ENCODE results near the gene MARCHF10.

MARCHF10 gene

DNA sequence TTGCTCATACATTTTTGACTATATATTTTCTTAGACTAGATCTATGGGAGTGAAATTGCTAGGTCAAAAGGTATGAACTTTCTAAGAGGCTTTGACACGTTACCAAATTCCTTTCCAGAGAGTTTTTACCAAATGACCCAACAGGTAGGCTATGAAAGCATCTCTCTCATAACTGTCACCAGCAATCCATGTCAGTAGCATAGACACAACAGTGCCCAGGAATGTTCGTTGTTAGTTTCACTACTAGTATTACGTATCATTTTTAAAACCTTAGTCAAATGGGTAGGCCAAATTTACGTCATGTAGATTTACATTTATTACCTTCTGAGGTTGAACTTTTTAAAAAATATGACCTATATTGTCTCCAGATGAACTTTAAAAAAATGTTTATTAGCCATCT is 66.8 kb downstream of the MARCHF10 start:
- Mint-ChIP-seq H3K4me1 (no peaks in the 10 kb centered on the region), H3K36me3 (no peaks in the 10 kb centered on the region), H3K4me3 (no peak overlapping the region), H3K27ac (no peak overlapping the region), H3K9me3 (no peaks in the 10 kb centered on the region), H3K27me3 (peaks cover 8% of the 10 kb centered on the region)
- ATAC-seq (ENCODE audit: low read depth) (no peak), DNase-seq (ENCODE audit: low spot score in 2 of 2) (no peak)

DNA sequence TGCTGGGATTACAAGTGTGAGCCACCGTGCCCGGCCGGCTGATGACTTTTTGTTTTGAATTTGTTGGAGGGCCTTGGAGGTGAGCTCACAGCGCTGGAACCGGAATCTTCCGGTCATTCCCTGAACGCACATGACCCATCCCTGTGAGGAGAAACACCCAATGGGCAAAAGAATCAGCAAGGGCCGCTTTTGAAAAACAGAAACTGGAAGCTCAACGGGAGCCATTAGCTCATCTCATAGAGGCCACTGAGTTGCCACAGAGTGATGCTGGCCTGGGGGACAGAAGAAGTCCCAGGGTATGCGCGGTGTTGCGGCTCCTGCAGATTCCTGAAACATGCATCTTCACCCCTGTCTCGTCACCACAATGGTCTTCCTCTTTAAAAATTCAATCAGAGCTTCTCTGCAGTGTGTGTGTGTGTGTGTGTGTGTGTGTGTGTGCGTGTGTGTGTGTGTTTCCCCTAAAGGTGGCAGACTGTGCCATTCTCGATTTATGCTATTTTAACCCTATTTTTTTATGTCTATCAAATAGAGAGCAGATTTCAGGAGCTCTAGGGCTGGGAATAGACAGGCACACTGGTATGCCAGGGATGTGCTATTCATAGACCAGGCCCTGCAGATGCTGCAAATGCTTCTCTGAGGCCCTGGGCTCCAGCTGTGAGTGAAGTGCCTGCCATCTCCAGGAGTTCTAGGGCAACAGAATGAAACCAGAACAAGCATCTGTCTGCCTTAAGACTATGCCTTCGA is 68.3 kb downstream of the MARCHF10 start:
- Mint-ChIP-seq H3K27me3 (peaks cover 5% of the 10 kb centered on the region), H3K36me3 (no peaks in the 10 kb centered on the region), H3K4me1 (no peaks in the 10 kb centered on the region), H3K4me3 (no peak overlapping the region), H3K9me3 (no peaks in the 10 kb centered on the region), H3K27ac (no peak overlapping the region)
- ATAC-seq (ENCODE audit: low read depth) (no peak), DNase-seq (ENCODE audit: low spot score in 2 of 2) (no peak)

DNA sequence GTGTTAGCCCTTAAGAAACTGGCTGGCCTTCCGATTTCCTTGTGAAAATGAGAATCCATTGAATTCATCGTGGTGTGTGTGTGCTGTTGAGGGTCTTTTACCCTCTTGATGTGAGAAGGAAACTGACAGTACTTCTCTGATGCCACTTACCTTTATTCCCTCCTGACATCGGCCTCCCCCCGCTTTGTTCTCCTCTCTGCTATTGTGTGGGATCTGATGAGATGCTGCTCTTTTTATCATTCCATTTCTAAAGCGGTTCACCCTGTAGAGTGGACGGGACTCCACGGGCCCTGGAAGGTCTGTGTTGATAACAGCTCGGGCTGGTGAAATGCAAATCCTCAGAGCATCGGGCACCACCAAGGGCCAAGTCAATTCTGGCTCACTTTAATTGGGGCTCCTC is 69.8 kb downstream of the MARCHF10 start:
- no peak overlapping the region for H3K4me3 Mint-ChIP-seq
- ATAC-seq (ENCODE audit: low read depth), result no peak
- no peaks in the 10 kb centered on the region for H3K4me1 Mint-ChIP-seq
- no peaks in the 10 kb centered on the region for H3K36me3 Mint-ChIP-seq
- H3K27ac Mint-ChIP-seq, result no peak overlapping the region
- H3K27me3 Mint-ChIP-seq, result peaks cover 5% of the 10 kb centered on the region
- H3K9me3 Mint-ChIP-seq, result no peaks in the 10 kb centered on the region
- no peak for DNase-seq (ENCODE audit: low spot score in 2 of 2)

DNA sequence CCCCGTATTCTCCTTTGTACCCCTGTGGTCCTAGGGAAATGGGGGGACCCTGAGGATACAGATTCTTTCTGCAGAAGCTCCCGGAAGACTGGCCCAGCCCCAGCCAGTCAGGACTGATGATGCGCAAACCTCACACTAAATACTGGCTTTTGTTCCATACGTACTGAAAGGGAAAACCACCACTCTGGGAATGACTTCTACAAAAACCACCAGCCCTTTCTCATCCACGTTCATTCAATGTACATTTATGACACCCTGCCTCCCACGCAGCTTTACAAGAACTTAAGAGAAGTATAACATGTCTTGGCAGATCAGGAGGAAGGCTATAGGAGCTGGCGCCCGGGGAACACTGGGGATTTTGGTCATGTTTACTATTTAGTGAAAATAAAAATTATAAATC is 70.6 kb downstream of the MARCHF10 start:
- DNase-seq (ENCODE audit: low spot score in 2 of 2) (no peak), ATAC-seq (ENCODE audit: low read depth) (no peak)
- no peak overlapping the region for H3K27ac Mint-ChIP-seq
- H3K9me3 Mint-ChIP-seq, result no peaks in the 10 kb centered on the region
- H3K4me3 Mint-ChIP-seq, result no peak overlapping the region
- H3K27me3 Mint-ChIP-seq, result peaks cover 5% of the 10 kb centered on the region
- no peaks in the 10 kb centered on the region for H3K4me1 Mint-ChIP-seq
- no peaks in the 10 kb centered on the region for H3K36me3 Mint-ChIP-seq

DNA sequence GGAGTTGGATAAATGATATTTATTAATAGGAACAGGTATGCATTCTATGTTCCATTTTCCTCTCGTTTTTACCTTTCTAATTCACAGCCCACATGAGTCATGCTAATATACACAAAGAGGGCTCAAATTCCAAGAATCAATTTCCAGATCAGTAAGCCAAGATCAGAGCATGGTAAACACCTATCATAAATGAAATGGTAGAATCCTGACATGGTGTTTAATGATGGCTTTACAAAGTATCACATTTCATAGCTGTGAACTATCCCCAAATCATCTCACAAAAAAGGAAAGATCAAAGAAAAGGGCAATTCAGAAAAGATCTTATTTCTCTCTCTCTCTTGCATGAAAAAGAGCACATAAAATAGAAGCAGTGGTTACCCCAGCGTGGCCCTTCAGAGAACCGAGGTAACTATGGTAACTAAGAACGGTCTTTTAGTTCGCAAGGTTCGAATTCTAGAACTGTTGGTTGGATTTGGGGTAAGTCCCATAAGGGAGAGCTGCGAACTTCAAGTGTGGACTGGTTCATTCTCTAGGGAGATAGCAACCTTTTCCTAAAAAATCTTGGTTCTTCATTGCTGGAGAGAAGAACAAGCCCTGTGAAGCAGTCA is 73.0 kb downstream of the MARCHF10 start:
- ATAC-seq (ENCODE audit: low read depth), result no peak
- Mint-ChIP-seq H3K27ac (no peak overlapping the region), H3K4me3 (no peak overlapping the region), H3K36me3 (no peaks in the 10 kb centered on the region), H3K27me3 (peaks cover 3% of the 10 kb centered on the region), H3K4me1 (no peaks in the 10 kb centered on the region), H3K9me3 (no peaks in the 10 kb centered on the region)
- no peak for DNase-seq (ENCODE audit: low spot score in 2 of 2)

DNA sequence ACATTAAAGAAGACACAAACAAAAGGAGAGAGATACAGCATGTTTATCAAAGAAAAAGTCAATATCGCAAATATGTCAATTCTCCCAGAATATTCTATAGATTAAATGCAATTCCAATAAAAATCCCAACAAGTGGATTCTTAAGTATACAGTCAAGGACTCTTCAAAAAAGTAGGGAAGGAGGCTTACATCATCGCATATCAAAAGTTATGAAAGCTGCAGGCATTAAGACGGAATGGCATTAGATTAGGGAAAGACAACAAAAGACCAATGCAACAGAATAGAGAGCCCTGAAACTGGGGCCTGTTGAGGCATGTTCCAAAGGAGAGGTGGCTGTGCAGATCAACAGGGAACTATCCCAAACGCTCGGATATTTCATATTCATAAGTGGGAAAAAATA is 76.0 kb downstream of the MARCHF10 start:
- Mint-ChIP-seq H3K4me1 (peaks cover 2% of the 10 kb centered on the region), H3K27me3 (peaks cover 4% of the 10 kb centered on the region), H3K27ac (no peak overlapping the region), H3K4me3 (no peak overlapping the region), H3K9me3 (no peaks in the 10 kb centered on the region), H3K36me3 (no peaks in the 10 kb centered on the region)
- DNase-seq (ENCODE audit: low spot score in 2 of 2) (no peak), ATAC-seq (ENCODE audit: low read depth) (no peak)

DNA sequence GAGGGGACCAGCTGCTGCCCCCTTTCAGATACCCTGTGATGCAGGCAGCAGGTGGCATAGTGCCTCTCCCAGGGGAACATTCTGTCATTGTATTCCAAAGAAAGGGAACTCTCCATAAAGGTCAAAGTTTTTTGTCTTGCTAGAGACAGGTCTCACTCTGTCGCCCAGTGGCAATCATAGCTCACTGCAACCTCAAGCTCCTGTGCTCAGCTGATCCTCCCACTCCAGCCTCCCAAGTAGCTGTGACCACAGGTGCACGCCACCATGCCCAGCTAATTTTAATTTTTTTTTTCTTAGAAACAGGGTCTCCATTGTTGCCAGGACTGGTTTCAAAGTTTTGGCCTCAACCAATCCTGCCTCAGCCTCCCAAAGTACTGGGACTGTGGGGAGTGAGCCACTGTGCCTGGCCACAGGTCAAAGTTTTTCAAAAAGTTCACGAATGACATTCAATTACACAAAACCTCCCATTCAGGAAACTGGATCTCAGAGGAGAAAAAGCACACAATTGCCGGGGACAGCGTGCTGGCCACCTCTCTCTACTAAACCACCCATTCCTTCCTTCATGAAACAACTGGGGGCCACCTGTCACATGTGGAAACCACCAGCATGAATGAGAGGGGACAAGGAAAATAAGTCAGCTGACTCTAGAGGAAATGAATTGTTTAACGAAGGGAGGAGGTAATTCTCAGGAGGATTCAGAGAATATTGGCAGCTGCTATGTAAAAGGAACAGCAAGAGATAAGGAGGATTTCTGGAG is 80.0 kb downstream of the MARCHF10 start:
- no peak for DNase-seq (ENCODE audit: low spot score in 2 of 2)
- no peak for ATAC-seq (ENCODE audit: low read depth)
- peaks cover 7% of the 10 kb centered on the region for H3K27me3 Mint-ChIP-seq
- peaks cover 20% of the 10 kb centered on the region for H3K4me1 Mint-ChIP-seq
- H3K36me3 Mint-ChIP-seq, result no peaks in the 10 kb centered on the region
- no peaks in the 10 kb centered on the region for H3K9me3 Mint-ChIP-seq
- H3K4me3 Mint-ChIP-seq, result no peak overlapping the region
- H3K27ac Mint-ChIP-seq, result no peak overlapping the region

DNA sequence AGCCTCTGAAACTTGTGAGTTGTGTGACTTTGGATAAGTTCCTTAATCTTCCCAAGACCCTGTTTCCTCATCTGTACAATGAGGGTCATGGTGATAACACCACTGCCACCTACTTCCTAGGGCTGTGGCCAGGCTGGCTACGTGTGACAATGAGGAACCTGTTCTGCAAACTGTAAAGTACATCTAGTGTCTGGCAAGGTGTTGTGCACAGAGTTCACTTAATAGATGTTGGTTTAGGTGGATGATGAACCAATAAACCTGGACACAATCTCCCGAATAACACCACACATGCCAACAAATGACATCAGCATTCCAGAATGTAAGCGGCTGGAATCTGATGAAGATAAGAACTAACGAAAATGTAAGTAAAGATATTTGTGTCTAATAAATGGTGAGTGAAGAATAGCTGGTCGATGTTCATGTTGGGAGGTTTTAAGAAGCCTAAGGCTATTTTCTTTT is 82.3 kb downstream of the MARCHF10 start:
- ATAC-seq (ENCODE audit: low read depth) (no peak), DNase-seq (ENCODE audit: low spot score in 2 of 2) (no peak)
- H3K4me3 Mint-ChIP-seq, result no peak overlapping the region
- no peak overlapping the region for H3K27ac Mint-ChIP-seq
- H3K36me3 Mint-ChIP-seq, result no peaks in the 10 kb centered on the region
- H3K4me1 Mint-ChIP-seq, result peaks cover 20% of the 10 kb centered on the region
- peaks cover 7% of the 10 kb centered on the region for H3K27me3 Mint-ChIP-seq
- H3K9me3 Mint-ChIP-seq, result no peaks in the 10 kb centered on the region

DNA sequence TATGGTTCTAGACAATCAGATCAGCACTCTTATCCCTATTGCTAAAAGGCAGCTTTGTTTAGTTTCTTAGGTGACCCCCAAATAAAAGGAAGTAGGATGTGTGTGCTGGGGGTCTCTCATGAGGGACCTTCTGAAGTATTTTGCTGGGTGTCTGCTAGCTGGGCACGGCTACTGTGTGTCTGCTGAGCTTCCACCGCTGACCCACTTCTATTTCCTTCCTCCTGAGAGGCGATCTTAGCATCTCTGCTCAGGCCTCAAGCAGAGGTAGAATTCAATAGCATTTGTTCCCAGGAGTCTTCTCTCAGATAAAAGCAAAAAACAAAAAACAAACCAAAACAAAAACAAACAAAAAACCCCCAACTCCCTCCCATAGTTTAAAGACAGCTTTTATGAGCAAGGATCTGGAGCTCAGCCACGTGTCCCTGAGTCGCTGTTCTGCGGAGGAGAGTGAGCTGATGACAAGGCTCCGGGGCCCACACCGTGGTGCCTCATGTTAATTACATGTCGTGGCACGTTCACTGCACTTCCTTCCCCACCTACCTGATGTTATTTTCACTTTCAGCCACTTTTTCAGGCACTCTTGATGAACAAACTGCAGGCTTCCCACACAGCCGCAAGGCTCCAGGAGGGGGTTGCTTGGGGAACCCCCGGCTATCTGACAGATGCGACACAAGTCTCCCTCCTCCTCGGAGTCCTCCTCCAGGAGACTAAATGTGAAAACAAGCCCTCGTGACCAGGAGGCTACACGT is 83.5 kb downstream of the MARCHF10 start:
- DNase-seq (ENCODE audit: low spot score in 2 of 2) (peak; percentile 24 to 51), ATAC-seq (ENCODE audit: low read depth) (peak; percentile 94)
- no peaks in the 10 kb centered on the region for H3K9me3 Mint-ChIP-seq
- peaks cover 27% of the 10 kb centered on the region for H3K4me1 Mint-ChIP-seq
- H3K36me3 Mint-ChIP-seq, result no peaks in the 10 kb centered on the region
- H3K27me3 Mint-ChIP-seq, result peaks cover 9% of the 10 kb centered on the region
- peak overlapping the region; percentile 77 for H3K4me3 Mint-ChIP-seq
- H3K27ac Mint-ChIP-seq, result peak overlapping the region; percentile 80

DNA sequence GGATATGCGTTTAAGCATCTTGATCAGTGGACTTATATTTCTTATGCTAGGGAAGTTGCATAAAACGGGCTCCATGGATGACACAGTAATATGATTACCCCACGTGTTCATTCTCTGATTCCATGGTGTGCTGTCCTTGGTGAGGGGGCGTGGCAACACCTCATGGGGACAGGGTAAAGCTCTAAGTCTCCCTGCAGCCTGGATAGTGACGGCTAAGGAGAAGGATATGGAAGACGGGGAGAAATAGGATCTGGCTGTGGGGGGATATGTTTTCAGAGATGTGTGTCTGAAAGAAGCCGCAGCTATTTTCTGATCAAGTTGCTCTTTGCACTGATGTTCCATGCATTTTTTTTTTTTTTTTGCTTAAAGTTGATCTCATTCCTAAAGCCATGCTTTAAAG is 84.3 kb downstream of the MARCHF10 start:
- Mint-ChIP-seq H3K27me3 (peaks cover 10% of the 10 kb centered on the region), H3K4me1 (peaks cover 27% of the 10 kb centered on the region), H3K9me3 (no peaks in the 10 kb centered on the region), H3K36me3 (no peaks in the 10 kb centered on the region), H3K27ac (no peak overlapping the region), H3K4me3 (peak overlapping the region; percentile 43)
- DNase-seq (ENCODE audit: low spot score in 2 of 2), result no peak
- no peak for ATAC-seq (ENCODE audit: low read depth)

DNA sequence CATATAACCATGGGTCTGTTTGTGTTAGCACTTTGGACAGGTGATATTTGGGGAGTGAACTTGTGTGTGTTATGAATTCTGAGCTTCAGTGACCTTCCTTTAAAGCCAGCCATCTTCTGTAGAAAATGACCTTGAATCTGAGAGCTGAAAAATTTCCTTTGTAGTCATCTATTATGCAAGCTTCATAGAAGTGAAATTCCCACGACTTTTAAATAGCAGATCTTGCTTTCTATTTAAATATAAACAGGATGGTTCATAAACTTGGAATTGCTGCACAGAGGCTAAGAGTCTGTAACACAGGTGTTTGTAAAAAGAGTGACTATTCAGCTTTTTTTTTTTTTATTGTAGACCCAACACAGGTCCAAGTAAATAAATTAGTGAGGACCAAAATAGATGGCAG is 85.5 kb downstream of the MARCHF10 start:
- no peak for ATAC-seq (ENCODE audit: low read depth)
- H3K27me3 Mint-ChIP-seq, result peaks cover 13% of the 10 kb centered on the region
- no peaks in the 10 kb centered on the region for H3K36me3 Mint-ChIP-seq
- no peak overlapping the region for H3K27ac Mint-ChIP-seq
- H3K4me3 Mint-ChIP-seq, result no peak overlapping the region
- no peaks in the 10 kb centered on the region for H3K9me3 Mint-ChIP-seq
- H3K4me1 Mint-ChIP-seq, result peaks cover 31% of the 10 kb centered on the region
- DNase-seq (ENCODE audit: low spot score in 2 of 2), result no peak

DNA sequence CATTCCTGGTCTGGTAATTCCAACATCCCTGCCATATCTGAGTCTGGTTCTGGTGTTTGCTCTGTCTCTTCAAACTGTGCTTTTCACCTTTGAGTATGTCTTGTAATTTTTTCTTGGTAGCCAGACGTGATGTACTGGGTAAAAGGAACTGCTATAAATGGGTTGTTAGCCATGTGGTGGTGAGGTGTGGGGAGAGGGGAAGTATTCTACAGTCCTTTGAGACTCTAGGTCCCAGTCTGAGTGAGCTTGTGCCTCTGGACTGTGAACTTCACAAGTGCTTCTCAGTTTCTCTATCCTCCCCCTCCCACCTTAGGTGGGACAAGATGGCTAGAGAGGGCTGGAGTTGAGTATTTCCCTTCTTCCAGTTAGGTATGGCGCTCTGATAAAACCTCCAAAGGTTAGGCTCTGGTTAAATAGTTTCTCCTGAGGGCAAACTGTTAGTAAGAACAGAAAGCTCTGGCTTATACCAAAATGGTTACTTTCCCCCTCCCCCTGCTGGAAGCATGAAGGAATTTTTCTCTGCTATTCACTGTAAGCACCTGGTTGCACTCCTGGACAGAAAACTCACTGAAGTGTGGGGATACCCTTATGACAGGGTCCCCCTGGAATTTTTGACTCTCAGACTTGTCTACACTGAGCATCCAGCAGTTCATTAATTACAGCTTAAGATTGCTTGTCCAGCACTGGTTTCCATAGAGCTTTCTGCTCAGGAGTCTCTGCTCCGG is 87.8 kb downstream of the MARCHF10 start:
- DNase-seq (ENCODE audit: low spot score in 2 of 2) (no peak), ATAC-seq (ENCODE audit: low read depth) (no peak)
- Mint-ChIP-seq H3K36me3 (no peaks in the 10 kb centered on the region), H3K27ac (no peak overlapping the region), H3K27me3 (peaks cover 13% of the 10 kb centered on the region), H3K4me3 (no peak overlapping the region), H3K4me1 (peaks cover 29% of the 10 kb centered on the region), H3K9me3 (no peaks in the 10 kb centered on the region)

DNA sequence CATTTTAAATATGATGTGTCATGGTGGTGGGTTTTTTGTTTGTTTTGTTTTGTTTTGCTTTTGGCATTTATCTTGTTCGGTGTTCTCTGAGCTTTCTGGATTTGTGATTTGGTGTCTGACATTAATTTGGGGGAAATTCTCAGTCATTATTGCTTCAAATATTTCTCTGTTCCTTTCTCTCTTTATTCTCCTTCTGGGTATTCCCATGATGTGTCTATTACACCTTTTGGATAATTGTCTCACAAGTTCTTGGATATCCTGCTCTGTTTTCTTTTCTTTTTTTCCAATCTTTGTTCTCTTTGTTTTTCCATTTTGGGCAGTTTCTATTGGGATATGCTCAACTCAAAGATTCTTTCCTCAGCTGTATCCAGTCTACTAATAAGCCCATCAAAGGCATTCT is 88.5 kb downstream of the MARCHF10 start:
- Mint-ChIP-seq H3K9me3 (no peaks in the 10 kb centered on the region), H3K36me3 (no peaks in the 10 kb centered on the region), H3K27ac (no peak overlapping the region), H3K4me3 (no peak overlapping the region), H3K27me3 (peaks cover 13% of the 10 kb centered on the region), H3K4me1 (peaks cover 22% of the 10 kb centered on the region)
- no peak for DNase-seq (ENCODE audit: low spot score in 2 of 2)
- no peak for ATAC-seq (ENCODE audit: low read depth)

Data from memory B cell (primary cell).